ENCODE data around the gene SYNGR3.

GRCh38 chr16:2025251-2025650 is 35.5 kb downstream of the SYNGR3 start:
- no peak for TF ChIP-seq REST (IDR thresholded peaks at IDR 0.05; ENCODE audit: insufficient read depth in 1 of 2, low read depth in 2 of 2, low read length in 1 of 2)
- no peak for TF ChIP-seq SIN3A (IDR thresholded peaks at IDR 0.05; ENCODE audit: borderline replicate concordance, insufficient read depth, low read depth, low read length)
- no peak for TF ChIP-seq CTCF (IDR thresholded peaks at IDR 0.05)
- TF ChIP-seq POLR2AphosphoS5 (IDR thresholded peaks at IDR 0.05; ENCODE audit: low read depth, low read length), result no peak
